Measurements from ENCODE around the gene TBC1D4.

Gene TBC1D4

DNA sequence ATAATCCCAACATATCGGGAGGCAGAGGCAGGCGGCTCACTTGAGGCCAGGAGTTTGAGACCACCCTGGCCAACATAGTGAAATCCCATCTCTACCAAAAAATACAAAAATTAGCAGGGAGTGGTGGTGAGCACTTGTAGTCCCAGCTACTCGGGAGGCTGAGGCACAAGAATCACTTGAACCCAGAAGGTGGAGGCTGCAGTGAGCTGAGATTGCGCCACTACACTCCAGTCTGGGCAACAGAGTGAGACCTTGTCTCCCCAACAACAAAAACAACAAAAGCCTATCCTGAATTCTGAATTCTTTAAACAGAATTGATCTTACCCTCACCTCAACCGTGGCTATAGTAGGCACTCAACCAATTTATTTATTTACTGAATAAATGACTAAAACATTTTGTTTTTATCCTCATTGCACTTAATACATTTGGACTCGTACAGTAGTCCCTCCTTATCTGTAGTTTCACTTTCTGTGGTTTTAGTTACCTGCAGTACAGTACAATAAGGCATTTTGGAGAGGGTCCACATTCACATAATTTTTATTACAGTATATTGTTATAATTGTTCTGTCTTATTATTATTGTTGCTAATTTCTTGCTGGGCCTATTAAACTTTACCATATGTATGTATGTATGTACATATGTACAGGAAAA, 98.8 kb downstream of the TBC1D4 start:
- no peak for DNase-seq

DNA sequence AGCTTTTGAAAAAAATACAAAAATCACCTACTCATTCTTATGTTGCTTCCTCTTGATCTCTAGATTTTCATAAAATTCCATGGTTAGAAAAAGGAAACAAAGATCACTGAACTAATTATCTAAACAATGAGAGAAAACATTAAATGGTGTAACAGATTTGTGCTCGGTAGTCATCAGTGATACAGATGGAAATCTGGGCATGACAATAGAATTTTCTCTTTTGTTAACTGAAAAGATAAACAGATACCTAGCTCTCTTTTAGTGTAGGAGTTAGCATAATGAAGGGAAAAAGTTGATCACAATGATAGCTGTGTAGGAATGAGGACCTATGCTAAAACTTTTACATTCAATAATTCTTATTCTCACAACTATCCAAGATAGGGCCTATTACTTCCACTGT, 103.7 kb downstream of the TBC1D4 start:
- DNase-seq, result no peak

DNA sequence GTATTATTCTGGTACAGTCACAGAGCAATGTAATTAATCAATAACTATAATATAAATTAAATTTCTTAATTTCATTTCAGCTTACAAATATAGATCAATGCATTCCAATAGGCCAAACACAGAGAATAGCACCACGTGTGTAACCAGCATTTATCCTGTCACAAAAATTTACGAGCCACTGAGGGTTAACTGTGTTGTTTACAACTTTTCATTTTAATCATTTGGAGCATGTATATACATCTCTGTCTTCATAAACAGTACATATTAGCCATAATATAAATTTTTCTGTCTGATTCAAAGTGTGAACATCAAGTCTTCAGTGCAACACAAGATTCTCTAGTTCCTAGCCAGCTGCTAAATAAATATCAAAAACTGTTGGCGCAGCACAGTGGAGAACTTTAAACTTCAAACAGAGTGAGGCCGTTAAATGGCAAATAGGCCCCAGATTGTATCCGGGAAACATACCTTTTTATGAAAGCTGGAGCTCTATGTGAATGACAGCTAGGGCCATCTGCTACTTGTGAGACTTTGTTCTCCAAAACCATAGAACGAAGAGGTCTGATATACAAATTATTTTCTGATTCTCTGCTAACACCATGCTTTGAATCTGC, 105.1 kb downstream of the TBC1D4 start:
- DNase-seq, result no peak

DNA sequence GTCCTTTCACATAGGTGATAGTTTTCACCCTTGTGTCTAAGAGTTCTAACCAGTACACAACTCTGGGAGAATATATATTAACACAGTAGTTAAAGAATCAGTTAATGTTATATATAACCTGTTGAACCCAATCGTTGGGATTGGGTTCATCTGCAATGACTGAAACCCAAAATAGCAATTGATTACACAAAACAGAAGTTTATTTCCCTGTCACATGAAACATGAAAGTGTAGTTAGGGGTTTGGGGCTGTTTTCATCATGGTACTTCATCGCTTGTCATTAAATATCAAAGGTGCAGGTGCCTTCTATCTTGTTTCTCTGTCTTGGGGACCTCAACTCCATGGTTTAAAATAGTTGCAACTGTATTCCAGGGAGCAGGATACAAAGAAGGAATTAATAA, 106.6 kb downstream of the TBC1D4 start:
- no peak for DNase-seq

DNA sequence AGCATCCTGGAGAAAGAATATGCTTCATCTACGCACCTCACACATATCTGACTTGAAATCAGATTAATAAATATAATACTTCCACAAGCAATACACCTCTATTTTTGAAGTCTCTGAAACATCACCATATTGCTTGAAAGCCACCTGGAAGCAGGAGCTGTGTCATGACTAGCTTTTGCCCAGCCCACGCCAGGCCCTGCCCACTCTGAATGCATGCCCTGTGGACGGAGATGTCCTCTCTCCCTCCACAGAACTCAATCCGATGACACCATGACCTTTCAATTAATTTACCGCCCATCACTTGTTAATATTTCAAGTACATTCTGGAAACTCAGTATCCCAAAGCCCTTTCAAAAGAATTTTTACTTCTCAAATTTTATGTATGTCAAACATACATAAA, 108.0 kb downstream of the TBC1D4 start:
- DNase-seq, result no peak

DNA sequence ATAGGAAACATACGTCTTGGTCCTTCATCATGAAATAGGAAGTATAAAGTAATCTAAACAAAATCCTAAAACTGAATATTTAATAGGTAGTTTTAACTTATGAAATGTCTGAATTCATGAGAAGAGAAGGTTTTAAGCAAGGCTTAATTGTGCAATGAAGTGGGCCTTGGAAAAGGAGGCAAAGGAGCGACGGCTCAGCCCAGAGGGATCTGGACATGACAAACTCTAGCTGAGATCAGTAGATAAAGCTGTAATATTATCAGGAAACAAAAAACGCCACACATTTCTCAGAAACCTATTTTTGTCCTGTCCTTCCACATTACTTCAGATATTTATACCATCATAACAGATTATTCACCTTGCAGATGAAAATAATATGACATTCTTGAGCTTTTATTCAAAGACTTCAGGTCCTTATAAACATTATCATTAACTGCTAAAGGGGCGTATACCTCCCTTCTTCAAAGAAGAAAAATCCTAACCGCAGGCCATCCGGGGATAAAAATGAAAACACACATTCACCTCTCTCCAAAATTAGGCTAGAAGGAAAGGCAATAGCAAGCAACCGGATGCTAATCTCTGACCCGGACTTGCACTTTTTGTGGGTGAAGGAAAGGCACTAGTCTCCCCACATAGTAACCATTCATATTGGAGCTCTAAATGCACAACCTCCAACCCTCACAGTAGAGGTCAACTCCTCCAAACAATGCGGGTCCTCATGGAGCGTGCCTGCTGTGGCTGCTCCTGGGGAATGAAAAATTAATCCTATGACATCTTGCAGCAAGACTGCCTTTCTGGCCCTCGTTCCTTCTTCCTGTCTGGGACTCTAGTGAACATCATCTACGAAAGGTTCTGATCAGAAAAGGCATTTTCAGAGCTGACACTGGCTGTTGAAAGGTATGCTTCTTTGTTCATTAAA, 108.8 kb downstream of the TBC1D4 start:
- DNase-seq, result no peak

DNA sequence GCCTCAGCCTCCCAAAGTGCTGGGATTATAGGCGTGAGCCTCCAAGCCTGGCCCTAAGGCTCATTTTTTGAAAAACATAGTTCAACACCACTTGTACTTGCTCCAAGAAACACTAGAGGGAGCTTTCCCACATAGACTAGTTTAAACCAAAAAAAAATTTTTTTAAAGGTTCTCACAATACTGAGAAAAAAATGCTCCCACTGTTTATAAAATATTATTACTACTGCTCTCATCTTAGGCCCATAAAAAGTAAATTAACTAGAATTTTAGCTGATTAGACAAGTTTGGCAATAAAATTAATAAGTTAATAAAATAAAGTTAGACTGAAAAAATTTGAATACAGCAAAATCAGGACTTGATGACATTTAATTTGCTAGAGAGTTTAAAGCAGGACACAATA, 109.5 kb downstream of the TBC1D4 start:
- peak; percentile 22 for DNase-seq

DNA sequence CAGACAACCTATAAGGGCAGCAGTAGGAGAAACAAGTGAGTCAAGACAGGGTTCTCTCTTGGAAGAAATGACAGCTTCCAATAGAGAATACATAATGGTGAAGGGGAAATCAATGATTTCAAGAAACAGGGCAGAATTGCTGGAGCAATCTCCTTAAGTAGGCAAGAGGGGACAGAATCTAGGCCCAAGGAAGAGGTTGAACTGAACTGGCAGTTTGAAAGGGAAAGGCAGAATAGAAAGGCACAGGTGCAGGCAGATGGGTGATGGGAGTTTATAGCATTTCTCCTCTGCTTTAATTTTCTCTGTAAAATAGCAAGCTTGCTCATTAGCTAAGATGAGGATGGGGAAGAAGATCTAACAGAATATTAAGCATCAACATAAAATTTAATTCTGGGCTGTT, 110.8 kb downstream of the TBC1D4 start:
- no peak for DNase-seq

DNA sequence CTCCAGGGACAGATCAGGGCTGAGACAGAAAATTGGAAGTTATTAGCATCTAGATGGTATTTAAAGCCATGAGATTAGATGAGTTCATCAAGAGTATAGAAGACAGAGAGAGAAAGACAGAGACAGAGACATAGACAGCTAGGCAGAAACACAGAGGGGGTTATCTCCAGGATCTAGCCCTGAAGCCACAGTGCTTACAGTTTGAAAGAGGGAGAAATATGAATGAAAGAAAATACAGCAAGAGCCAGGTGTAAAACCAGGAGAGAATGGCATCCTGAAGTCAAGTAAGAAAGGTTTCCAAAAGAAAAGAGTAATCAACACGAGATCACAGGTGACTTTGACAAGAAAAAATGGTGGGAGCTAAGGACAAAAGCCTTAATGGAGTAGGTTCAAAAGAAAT, 111.2 kb downstream of the TBC1D4 start:
- DNase-seq, result no peak

DNA sequence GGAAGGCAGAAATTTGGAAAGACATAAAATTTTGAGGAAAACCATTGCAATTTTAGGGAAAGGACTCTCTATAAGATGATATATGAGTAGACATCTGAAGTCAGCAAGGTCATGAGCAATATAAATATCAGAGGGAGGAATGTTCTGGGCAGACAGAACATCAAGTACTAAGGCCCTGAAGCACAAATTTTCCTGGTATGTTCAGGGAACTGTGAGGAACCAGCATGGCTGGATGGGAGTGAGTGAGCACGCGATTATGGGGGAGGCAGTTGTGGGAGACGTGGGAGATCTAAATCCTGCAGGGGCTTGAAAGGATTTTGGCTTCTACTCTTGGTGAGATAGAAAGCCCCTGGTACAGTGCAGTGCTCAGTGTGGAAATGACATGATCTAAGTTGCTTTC, 112.0 kb downstream of the TBC1D4 start:
- no peak for DNase-seq

DNA sequence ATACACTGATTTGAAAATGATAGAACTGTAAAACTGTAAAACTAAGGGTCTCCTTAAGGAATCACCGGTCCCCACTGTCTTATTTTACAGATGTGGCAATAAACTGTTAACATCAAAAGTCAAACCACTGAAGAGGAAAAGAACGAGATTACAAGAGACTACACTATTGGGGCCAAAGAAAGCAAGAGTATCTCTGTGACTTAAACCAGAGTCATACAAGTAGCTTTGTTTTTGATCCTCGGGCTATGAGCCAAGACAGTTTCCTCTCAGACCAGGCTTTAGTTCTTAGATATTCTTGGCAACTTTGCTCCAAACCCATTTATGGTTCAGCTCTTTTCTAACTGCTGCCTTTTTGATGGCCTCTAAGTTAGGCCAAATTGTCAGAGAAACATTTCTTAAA, 113.8 kb downstream of the TBC1D4 start:
- DNase-seq, result no peak

DNA sequence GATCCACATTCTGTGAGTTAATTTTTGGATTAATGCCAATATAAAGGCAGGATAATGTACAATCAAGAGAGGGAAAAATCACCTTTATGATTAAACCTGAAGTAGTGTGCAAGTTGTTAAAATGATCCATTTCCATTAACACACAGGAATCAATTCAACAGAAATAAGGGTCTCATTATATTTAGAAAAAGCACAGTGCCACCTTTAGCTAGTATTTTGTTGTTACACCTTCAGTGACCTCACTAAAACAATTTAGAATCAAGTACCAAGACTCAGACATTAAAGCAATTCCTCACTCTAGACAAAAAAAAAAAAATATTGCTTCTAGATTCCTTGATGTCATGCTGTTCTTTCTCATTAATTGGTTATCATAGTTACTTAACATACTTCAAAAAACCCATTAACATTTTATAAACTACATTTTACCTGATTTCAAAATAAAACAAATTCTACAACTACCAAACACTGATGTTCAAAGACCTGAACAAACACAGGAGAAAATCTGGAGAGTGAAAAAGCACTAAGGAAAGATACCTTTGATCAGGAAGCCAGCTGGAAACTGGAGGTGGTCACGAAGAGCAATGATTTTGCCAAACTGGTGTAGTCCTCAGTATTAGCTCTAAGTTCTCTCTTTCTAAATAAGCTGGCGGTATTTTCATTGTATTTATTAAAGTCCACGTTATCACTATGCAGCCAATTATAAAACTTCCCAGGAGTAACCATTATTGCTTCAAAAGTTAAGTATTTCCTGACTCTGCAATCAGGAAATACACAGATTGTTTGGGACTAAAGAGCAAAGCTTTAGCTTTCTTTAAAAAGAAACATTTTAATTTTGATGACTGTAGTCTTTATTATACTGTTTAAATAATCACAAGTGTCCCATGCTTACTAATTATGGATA, 115.3 kb downstream of the TBC1D4 start:
- no peak for DNase-seq

DNA sequence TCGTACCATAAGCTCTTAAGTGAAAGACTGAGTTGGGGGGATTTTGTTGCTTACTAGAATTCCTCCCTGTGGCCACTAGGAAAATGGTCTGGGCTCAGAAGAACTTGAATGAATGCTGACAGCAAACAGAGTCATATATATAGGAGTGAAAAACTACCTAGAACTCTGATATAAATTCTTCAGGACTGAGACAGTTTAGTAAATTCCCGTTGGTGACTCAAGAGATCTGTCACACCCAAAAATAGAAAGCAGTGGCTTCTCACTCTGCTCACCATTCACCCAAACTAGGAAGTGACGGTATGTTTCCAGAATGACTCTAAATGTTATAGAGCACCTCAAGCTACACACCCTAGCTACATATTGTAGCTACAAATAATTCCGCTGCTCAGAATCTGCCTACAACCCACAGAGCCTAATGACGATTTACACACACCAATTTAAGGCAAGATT, 116.2 kb downstream of the TBC1D4 start:
- DNase-seq, result no peak

DNA sequence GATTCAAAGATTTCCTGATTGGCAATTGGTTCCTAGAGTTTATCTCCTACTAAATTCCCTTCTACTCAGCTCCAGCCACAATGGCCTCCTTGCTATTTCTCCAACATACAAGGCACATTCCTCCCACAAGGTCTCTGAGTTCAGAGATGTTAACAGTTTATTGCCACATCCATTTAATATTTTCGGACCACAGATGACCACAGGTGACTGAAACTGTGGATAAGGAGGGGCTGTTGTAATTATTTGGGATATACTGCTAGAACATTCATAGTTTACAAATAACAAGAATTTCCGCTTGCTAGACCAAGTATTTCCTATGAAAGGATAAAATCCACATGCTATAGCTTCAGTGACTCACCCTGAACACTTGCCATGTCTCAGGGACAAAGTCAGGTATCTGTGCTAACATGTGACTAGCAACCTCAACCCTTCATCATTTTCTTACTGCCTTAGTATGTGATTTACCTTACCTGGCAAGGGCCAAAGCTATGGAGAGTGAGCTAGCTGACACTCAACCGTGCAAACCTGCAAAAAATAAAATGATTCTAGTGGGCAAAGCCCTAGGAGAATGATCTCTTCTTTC, 117.7 kb downstream of the TBC1D4 start:
- DNase-seq, result no peak

DNA sequence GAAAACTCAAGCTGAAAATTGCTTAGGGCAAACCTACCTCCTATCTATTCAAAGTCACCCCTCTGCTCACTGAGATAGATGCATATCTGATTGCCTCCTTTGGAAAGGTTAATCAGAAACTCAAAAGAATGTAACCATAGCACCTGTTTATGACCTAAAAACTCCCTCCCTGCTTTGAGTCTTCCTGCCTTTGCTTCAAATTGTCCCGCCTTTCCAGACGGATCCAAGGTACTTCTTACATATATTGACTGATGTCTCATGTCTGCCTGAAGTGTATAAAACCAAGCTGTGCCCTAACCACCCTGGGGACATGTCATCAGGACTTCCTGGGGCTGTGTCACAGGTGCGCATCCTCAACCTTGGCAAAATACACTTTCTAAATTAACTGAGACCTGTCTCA, 118.6 kb downstream of the TBC1D4 start:
- DNase-seq, result no peak

DNA sequence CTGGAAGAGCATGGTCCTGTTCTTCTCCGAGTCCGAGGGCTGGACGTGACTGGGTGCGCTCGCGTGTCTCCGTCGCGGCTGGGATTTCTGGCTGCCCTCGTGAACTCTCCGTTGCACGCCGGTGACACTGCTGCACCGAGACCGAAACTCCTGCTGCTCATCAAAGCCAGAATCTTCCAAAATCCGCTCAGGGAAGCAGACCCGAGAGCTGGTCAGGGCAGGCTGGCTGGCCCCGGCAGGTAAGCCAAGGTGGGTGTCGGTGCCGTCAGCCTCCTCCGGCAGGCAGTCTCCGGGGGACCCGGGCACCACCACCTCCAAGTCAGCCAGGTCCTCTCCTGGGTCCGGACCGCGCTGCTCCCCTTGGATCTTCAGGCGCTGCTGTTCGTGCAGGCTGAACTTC, 119.9 kb downstream of the TBC1D4 start:
- no peak for DNase-seq

DNA sequence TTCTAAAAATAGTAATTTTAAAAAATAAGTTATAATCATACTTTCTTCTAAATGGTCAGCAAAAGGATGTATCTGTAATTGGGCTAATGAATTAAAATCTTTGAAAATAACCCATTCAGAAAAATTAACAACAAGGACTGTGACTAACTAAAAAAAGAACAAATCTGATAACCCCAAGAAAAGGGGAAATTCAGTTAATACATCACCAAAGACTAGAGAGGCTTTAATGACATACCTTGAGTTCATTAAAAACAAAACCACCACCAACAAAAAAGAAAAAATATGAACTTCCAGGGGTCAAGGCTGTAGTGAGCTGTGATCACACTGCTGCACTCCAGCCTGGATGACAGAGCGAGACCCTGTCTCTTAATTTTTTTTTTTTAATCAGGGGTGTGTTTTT, 121.8 kb downstream of the TBC1D4 start:
- no peak for DNase-seq

DNA sequence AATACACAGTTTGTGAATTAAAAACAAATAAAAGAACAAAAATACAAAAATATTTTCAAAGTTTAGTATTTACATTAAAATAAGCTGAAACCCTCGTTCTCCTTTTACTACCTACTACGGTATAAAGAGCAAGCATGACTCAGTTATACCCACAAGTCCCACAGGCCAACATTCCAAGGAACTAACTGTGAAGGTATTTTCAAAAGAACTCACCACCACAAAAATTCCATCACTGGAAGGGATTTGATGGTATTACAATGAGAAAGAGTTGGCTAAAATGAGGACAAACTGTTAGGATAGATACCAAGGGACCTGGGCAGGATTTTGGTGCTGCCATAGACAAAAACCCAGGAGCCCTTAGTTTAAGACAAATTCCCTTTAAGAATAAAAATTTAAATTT, 122.7 kb downstream of the TBC1D4 start:
- DNase-seq, result no peak

DNA sequence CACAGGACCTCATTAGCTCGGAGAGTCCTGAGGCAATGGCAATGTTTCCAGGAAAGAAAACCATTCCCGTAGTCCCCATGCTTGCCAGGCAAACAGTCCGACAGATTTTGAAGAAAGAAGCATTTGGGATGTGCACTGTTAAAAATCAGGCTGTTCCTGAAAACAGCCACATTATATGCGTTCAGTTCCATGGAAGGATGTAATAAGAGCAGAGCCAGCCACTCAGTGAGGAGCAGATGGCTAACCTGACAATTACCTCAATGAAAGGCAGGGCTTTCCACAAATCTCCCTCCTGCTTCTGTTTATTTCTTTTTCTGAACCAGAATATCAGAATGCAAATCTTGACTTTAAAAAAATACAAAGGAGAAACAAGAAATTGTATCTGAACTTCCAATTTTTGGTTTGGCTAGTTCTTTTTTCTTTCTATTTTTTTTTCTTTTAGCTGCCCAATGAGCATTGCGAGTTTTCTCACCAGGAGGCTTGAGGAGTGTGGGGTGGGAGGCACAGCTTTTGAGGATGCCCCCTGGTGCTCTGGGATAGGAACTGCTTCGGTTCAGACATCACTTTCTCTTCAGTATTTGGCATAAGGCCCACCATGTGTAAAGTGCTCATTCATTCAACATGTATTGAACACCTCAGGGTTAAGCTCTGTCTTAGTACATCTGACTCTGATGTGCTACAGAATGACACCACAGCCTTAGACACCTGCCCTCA, 124.2 kb downstream of the TBC1D4 start:
- DNase-seq, result peak; percentile 45

DNA sequence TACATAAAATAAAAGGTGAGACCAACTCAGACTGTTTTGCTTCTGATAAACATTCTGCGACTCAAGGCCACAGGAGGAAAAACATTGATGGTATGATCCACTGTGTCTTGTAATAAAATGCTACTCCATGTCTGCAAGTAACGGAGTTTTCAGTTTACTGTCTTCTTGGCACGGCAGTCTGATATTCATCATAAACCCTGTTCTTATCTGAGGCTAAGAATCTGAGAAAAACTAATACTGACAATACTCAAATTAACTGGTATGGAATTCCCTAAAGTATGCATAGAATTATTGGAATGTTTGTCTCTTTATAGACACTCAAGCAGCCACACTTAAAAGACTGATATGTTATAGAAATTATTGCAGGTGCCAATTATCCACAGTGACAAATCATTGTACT, 125.5 kb downstream of the TBC1D4 start:
- no peak for DNase-seq

DNA sequence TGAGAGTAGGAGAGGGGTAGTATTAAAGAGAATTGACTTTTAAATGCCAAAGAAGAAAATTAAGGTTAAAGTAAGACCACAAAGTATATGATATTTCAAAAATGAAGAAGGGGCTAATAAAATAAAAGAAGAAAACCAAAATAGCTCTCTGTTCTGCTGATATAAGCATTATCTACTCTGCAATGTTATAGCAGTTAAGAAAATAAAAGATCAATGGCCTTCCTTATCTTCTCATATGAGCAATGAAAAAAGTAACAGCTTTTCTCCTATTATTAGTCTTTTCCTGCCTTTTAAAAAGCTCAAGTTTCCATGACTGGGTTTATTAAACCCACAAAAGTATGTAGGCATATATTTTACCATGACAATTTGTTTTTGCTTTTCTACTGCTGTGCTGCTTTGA, 126.4 kb downstream of the TBC1D4 start:
- DNase-seq, result no peak

DNA sequence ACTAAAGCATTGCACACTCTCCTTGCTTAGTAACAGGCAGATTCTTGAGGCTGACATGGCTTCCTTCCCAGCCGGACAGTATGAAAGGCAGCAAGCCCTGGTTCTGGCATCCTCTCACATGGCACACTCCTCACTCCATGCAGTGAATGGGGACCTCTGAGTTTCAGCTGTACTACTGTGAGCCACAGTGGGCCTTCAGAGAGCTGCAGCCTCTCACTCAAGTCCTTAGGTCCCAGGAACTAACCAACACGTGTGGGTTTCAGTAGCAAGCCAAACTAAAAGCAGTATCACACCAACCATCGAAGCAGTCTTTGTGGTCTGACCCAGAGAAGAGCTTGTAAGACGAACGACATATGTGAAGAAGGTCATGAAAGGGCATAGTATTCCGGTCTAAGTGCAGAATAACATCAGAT, 128.2 kb downstream of the TBC1D4 start:
- no peak for DNase-seq

Measured in central memory CD4-positive, alpha-beta T cell (primary cell).